NCI-H128 (cell line): ENCODE measurements around the gene TPX2.
"Not testable (repeated sequence)": the region's sequence is repeated elsewhere in the genome, so short reads cannot be mapped to it uniquely, and the experiment has no call there.

ENCODE experiments used
- DNase-seq: peaks from one replicate; lab custom pipeline; 2025; ENCODE audit not compliant: unreplicated experiment; lab: John Stamatoyannopoulos, UW

The TPX2 gene

DNA sequence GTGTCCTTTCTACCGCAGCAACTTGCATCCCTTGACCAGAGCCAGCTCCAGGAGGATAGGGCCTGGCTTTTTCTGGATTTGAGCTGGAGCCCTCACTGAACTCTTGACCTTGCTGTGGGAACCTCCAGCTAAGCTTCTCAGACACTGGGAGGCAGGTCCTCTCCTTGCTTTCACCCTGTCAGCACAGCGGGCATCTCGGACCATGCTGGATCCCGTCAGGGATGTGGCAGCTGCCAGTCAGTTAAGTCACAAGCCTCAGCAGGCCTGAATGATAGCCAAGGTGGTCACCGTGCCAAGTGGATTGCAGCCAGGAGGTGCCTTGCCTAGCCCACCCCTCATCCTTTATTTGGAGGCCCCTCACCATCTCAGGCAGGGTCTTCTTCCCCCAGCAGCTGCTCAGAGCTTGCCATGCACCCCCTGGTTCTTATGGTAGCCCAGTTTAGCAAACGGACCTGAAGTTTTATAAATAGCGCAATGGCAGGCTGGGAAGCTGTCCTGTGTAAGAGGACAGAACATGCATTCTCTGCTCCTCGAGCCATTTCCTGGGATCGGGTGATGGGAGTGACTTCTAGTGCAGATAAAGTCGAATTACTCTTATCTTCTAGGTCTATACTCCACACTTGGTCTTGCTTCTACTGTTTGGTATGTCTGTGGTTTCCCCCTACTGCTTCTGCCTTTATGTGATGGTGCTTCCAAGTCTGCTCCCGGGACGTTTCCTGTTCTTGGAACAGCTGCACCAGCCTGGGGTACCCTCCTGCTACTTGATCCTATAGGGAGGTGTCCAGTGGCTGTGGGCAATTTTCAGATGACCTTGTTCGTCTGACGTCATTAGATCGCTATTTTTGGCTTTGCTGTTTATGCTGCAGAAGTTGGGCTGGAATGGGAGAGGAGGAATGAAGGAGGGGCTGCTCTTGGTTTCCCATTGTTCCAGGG, 73.0 kb downstream of the TPX2 start:
- DNase-seq, result no peak

DNA sequence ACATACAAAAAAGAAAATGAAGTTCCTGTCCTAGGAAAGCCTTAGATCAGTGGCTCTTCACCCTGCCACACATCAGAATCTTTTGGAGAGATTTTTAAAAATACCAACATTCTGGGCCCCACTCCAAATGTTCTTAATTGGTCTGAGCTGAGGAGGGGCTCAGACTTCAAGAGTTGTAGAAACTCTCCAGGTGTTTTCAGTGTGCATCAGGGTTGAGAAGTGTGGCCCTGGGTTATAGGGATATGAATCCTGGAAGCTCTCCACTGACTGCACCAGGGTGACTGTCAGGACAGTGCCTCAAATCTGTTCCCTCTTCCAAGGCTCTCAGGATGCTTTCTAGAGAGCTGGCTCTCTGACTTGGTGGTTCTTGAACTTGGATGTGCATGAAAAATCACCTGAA, 74.5 kb downstream of the TPX2 start:
- no peak for DNase-seq

DNA sequence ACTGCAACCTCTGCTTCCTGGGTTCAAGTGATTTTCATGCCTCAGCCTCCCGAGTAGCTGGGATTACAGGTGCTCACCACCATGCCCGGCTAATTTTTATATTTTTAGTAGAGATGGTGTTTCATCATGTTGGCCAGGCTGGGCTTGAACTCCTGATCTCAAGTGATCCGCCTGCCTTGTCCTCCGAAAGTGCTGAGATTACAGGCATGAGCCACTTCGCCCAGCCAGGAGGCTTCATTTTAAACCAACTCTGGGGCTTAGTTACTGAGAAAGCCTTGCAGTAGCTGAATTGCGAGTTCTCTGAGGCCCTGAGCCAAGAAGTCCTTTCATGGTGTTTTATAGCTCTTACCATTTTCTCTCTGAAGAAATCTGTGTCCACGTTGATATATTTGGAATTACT, 75.1 kb downstream of the TPX2 start:
- DNase-seq, result not testable (repeated sequence)

DNA sequence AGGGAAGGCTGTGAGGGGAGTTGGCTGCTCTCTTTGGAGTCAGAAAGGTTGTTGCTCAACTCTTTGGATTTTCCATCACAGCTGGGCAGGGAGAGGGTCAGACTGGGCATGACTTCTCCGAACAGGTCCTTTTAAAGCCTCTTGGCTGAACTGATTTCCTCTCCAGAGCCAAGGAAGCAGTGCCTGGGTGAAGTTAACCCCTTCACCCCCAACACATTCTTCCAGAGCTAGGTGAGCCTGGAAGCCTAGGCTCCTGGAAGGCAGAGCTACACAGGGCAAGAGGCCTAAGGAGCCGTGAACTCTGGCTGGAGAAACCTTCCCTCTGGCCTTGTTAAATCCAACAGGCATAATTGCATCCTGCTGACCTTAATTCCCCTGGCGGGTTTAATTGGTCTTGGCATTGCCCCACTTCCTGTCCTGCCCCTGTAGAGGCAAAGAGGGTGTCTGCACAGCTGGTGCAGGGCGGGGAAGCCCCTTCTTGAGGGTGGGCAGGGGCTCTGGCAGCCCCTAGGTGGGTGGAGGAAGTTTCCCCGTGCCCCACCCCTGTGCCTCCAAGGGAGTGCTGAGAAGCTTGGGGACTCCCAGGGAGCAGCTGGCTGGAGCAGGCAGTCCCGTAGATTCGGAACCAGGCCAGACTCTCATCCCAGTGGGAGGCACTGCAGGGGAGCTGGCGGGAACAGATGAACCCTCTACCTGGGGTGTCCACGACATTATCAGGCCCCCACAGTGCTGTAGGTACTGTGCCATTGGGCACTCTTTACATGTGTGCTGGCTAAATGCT, 76.5 kb downstream of the TPX2 start:
- DNase-seq, result no peak

DNA sequence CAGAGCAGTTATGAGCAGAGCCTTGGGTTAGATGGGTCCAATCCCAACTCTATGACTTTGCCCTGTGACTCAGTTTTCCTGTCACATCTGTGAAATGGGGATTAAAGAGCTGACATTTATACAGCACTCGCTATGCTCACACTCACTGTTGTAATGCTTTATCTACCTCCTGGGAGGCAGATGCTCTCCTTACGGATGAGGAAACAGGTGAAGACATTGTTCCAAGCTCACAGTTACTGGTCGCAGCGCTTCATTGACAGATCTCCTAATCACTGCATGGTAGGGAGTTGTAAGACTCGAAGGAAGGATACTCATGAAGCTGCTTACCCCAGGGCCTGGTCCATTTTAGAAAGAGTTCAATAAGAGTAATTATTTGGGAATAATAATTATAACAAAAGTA, 77.1 kb downstream of the TPX2 start:
- no peak for DNase-seq

DNA sequence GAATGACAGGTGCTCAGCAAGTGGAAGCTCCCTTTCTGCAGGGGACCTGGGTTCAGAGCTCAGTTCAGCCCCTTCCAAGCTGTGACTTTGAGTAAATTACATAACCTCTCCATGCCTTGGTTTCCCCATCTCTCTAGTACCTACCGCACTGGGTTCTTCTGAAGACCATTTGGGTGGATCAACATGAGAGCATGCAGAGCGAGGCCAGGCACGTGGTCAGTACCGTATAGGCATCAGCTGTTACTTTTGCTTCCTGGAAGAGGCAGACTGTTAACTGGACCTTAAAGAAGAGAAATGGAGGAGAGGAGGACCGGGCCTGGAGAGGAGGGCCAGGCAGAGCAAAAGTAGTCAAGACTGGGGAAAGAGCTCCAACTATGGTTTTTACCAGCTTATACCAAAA, 78.4 kb downstream of the TPX2 start:
- DNase-seq, result no peak

DNA sequence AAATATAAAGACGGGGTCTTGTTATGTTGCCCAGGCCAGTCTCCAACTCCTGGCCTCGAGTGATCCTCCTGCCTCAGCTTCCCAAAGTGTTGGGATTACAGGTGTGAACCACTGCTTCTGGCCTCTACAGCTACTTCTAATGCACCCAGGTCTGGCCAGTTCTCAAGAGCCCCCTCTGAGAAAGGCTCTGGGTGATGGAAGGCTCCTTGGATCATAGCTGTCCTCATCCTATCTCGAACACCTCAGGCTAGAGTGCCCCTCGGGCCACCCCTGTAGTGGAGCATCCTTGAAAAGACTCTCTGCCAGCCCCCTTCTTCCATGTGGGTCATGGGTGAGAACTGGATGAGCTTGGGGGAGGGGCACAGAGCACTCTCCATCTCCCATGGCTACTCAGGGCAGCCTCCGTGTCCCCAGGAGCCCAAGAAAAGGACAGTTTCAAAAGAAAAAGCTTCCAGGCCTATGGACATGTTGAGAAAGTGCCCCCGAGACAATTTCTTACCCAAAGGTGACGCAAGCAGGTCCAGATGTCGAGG, 79.4 kb downstream of the TPX2 start:
- DNase-seq, result no peak

DNA sequence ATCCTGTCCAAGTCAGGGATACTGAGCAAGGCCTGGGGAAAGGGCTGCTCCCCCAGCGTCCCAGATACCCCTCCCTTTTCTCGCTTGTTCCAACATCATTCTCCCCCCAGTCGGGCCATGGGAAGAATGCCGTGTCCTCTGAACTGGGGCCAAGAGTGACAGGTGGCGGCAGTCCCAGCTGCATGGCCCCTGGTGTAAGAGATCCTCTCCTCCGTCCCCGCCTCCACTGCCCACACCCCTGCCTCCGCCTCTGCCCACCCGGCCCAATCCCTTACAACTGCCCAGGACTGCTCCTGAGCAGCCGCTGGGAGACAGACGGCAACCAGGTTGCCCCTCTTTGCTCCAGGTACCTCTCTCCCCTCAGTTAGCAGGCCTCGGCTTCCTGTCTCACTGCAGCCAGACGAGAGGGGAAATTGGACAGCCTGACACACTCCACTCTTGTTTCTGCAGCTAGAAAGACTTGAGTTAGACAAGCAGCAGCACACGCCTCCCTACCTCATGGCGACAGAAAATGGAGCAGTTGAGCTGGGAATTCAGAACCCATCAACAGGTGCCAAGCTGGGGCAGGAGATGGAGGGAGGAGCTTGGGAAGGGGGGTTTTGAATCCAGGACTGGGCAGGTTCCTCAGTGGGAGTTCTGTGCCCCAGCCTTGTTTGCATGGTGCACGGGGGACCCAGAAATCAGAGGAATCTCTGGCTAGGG, 80.1 kb downstream of the TPX2 start, which contains the start of gene MYLK2:
Gene MYLK2, plus strand, starts transcription at position 274 of the 702 bp plus-strand sequence. Its CDS starts 225 bp downstream, at position 499.
- no peak for DNase-seq

DNA sequence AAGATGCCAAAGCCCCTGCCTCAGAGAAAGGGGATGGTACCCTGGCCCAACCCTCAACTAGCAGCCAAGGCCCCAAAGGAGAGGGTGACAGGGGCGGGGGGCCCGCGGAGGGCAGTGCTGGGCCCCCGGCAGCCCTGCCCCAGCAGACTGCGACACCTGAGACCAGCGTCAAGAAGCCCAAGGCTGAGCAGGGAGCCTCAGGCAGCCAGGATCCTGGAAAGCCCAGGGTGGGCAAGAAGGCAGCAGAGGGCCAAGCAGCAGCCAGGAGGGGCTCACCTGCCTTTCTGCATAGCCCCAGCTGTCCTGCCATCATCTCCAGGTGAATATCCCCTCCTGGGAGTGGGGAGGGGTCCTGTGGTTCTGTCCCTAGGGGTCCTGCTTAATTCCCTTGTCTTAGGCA, 81.1 kb downstream of the TPX2 start:
- no peak for DNase-seq

DNA sequence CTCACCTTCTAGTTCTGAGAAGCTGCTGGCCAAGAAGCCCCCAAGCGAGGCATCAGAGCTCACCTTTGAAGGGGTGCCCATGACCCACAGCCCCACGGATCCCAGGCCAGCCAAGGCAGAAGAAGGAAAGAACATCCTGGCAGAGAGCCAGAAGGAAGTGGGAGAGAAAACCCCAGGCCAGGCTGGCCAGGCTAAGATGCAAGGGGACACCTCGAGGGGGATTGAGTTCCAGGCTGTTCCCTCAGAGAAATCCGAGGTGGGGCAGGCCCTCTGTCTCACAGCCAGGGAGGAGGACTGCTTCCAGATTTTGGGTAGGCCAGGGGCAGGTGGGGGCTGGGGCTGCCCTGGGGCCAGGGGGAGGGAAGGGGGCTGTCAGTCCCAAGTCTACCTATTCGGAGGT, 82.3 kb downstream of the TPX2 start:
- DNase-seq, result no peak

DNA sequence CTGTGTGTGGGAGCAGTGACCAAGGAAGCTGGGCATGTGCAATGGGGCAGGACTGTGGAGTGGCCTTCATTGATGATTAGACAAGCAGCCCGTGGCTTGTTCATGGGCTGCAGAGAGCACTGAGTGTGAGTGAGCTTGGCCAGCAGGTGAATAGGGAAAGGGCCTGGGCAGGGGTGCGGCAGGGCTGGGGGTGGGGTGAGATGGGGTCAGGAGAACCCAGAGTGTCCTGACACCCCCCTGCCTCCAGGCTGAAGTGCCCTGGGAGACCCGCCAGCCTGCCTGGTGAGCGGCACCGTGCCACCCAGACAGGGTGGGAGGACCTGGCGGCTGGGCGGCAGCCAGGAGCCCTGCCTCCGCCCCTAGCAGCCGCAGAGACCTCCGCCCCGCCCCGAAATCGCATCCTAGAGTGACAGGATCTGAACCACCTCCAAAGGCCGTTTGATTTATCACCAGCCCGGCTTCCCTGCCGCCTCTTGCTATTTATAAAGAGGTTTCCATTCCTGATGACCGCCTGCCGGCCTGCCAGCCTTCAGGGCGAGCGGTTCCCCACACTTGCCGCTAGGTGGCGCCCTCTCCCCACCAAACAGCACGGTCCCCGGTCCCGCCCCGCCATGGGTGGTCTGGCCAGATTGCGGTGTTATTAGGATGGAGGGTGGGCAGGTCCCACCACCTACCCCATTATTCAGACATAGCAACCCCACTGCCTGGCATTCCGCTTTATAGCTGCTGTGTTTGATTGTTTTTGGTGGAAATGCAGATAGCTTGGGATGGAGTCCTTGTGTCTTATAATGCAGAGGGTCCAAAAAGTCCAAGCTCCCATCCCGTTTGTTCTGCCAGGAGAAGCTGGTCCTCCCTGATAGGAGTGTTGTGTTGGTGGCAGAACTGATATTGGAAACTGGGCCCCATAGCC, 83.6 kb downstream of the TPX2 start:
- DNase-seq, result peak; percentile 52

DNA sequence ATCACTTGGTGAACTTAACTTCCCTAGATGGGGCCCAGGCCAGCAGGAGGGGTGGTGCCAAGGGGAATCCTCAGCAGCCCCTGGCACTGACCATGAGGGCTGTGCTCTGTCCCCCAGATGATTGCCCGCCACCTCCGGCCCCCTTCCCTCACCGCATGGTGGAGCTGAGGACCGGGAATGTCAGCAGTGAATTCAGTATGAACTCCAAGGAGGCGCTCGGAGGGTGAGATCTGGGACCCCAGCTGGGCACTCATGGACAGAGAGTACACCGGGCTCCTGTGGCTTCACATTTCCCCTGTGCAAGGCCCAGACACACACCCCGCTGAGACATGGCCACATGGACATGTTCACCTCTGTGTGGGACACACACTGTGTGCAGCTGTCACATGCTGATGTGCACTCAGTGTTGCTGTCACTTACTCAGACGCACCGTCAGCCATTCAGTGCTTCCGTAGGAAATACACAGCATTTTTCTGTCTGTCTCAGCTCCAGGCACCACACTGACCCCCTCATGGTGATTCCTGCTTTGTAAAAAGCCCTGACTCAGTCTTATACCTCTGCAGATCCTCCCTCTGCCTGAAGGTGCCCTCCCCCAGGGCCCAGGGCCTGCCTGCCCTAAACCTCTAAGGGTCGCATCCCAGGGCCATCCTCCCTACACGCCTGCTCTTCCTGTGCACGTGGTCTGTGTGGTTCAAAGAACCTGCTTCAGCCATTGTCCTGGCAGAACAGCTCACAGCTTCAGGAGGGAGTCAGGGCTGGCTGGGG, 84.5 kb downstream of the TPX2 start:
- no peak for DNase-seq

DNA sequence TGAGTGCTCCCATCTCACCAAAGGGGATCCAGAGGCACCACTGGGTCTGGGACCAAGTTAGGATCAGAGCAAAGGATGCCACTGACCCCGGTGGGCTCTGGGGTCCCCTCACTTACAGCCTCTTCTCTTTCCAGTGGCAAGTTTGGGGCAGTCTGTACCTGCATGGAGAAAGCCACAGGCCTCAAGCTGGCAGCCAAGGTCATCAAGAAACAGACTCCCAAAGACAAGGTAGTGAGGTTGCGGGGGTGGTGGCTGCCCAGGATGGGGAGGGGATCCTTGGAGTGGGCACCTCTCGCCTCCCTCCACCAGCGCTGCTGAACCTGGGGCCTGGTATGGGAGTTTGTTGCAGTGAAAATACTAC, 85.0 kb downstream of the TPX2 start:
- no peak for DNase-seq

DNA sequence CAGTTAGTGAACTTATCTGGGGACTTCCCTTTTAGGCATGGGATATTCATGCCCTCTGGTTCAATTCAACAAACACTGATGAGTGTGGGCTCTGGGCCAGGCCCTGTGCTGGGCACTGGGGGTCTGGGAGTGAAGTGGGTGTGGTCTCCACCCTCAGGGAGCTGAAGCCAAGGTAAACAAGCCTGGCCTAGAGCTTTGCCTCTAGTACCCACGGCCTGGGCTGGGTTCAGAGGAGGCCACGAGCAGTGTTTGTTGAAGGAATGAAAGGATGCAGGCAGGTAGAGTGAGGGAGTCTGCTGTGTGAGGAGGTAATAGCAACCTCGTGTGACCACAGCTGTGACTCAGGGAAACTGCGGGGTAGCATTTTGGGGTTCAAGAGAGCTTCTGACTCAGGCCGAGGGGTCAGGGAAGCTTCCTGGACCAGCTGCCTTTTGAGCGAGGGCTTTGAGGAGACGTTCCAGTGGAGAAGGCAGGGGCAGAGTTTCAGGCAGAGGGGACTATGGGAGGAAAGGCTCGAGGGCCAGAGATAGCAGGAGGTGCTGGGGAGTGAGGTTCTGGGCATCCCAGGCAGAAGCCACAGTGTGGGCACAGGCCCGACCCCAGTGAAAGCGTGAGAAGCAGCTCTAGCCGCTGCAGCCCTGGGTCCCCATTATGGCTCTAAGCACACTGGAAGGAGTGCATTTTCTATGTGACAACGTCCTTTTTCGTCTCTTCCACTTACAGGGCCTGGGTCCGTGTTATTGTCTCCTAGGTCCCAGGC, 85.6 kb downstream of the TPX2 start:
- DNase-seq, result no peak

DNA sequence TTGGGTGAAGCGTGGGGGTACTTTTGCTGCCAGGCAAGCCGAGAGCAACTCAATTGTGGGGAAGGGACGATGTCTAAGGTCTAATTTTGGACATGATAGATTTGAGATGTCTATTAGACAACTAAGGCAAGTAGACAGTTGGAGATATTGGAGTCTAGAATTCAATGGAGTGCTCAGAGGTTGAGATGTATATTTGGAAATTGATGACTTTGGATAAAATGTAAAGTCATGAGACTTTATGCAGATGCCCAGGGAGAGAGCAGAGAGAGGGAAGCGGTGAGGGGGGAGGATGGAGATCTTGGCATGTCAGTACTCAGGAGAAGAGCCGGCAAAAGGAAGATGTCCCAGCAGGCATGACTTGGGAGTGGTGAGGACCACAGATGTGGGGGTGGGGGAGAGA, 87.0 kb downstream of the TPX2 start:
- no peak for DNase-seq

DNA sequence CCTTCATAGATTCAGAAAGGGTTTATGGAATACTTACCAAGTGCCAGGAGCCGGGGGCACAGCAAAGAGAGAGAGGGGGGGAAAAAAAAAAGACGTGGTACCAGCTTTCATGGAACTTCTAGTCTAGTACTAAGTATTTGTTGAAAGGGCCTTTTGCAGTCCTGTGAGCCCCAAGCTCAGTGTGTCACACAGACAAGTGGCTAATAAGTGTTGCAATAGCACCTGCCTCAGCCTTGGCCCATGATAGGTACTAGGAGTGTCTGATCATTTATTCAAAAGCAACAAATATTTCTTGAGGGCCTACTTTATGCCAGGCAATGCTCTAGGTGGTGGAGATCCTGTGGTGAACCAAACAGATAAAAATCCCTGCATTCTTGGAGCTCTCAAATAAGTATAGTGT, 88.0 kb downstream of the TPX2 start:
- DNase-seq, result no peak

DNA sequence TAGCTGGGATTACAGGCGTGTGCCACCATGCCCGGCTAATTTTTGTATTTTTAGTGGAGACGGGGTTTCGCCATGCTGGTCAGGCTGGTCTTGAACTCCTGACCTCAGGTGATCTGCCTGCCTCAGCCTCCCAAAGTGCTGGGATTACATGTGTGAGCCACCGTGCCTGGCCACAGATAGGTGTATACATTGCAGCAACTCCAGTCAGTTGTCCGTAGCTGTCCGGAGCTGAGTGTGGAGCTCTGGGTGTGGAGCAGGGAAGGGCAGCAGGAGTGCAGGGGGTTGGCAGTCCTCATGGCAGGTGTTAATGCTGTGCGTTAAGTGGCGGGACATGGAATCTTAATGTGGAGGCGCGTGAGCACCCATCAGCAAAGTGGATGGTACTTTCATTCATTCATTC, 88.9 kb downstream of the TPX2 start:
- not testable (repeated sequence) for DNase-seq

DNA sequence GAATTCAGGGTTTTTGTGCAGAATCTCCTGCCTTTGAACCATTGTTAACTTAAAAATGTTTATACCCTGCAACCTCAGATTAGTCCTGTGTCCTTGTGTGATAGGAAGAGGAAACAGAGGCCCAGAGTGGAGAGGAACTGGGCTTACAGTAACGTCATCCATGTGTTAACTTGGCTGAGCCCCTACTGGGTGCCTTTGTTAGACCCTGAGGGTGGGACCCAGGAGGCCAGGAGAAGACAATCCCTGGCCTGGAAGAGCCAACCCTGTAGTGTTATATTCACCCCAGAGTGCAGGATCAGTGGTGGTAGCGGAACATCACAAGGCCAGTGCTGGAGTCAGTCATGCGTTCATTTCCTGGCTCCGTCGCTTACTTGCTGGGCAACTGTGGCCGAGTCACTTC, 90.6 kb downstream of the TPX2 start:
- DNase-seq, result no peak
